HEK293T (cell line): ENCODE data around the gene EIPR1.

Experiments
- BHLHE40 ChIP-seq: fragments of 450-650 bp; IDR thresholded peaks from 2 replicates; pipeline ENCODE4 v1.6.1; 2016; ENCODE audit warnings: mild to moderate bottlenecking, moderate library complexity, borderline replicate concordance
- ELF4 ChIP-seq: fragments of 450-650 bp; IDR thresholded peaks from 2 replicates; pipeline ENCODE4 v1.6.1; 2017; ENCODE audit warnings: antibody characterized with exemption
- FOXA1 ChIP-seq: fragments of 450-650 bp; IDR thresholded peaks from 2 replicates; pipeline ENCODE4 v1.6.1; 2016; ENCODE audit warnings: mild to moderate bottlenecking
- FOXK2 ChIP-seq: fragments of 450-650 bp; IDR thresholded peaks from 2 replicates; pipeline ENCODE4 v1.6.1; 2016; ENCODE audit warnings: mild to moderate bottlenecking
- FOXM1 ChIP-seq: fragments of 450-650 bp; IDR thresholded peaks from 2 replicates; pipeline ENCODE4 v1.6.1; 2017; ENCODE audit warnings: mild to moderate bottlenecking, borderline replicate concordance
- HDGF ChIP-seq: fragments of 450-650 bp; IDR thresholded peaks from 2 replicates; pipeline ENCODE4 v1.6.1; 2017; ENCODE audit warnings: antibody characterized with exemption, borderline replicate concordance
- L3MBTL2 ChIP-seq: fragments of 450-650 bp; conservative IDR thresholded peaks from 2 replicates; pipeline ENCODE4 v1.6.1; 2016; ENCODE audit warnings: mild to moderate bottlenecking
- LEF1 ChIP-seq: fragments of 450-650 bp; IDR thresholded peaks from 2 replicates; pipeline ENCODE4 v1.6.1; 2017; ENCODE audit warnings: mild to moderate bottlenecking, borderline replicate concordance
- NFRKB ChIP-seq: fragments of 450-650 bp; IDR thresholded peaks from 2 replicates; pipeline ENCODE4 v1.6.1; 2016; ENCODE audit warnings: mild to moderate bottlenecking, moderate library complexity
- SP1 ChIP-seq: fragments of 450-650 bp; IDR thresholded peaks from 2 replicates; pipeline ENCODE4 v1.6.1; 2017
- SUZ12 ChIP-seq: fragments of 450-650 bp; IDR thresholded peaks from 2 replicates; pipeline ENCODE4 v1.6.1; 2016; ENCODE audit warnings: mild to moderate bottlenecking
- ZNF384 ChIP-seq: fragments of 450-650 bp; IDR thresholded peaks from 2 replicates; pipeline ENCODE4 v1.6.1; 2016
- TF ChIP-seq, protein P1 (sequence below): fragments of 450-650 bp; IDR thresholded peaks from 2 replicates; pipeline ENCODE4 v1.6.1; 2016

DNA sequence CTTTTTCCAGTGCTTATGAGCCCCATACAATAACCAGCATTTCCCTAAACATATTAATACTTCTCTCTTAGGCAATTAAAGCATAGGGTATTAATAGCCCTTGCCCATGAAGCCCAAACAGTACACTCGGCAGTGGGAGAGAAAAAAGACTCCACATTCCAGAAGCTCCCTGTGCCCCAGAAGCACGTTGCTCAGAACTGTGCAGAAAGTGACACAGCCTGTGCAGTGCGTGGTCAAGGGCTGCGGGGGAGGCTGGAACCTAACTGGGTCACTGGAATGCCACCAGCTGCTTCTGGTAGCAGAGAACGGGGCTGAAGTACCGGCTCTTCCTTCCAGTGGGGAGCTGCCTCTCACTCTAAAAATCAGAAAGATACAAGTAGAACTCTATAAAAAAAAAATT lies 32.7 kb downstream of the EIPR1 start:
- TF ChIP-seq SUZ12 = no peak
- no peak for TF ChIP-seq LEF1
- TF ChIP-seq, protein P1, sequence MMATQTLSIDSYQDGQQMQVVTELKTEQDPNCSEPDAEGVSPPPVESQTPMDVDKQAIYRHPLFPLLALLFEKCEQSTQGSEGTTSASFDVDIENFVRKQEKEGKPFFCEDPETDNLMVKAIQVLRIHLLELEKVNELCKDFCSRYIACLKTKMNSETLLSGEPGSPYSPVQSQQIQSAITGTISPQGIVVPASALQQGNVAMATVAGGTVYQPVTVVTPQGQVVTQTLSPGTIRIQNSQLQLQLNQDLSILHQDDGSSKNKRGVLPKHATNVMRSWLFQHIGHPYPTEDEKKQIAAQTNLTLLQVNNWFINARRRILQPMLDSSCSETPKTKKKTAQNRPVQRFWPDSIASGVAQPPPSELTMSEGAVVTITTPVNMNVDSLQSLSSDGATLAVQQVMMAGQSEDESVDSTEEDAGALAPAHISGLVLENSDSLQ = no peak
- no peak for TF ChIP-seq SP1
- TF ChIP-seq FOXA1 = no peak
- TF ChIP-seq FOXM1 = no peak
- TF ChIP-seq NFRKB = no peak
- no peak for TF ChIP-seq ELF4
- TF ChIP-seq FOXK2 = no peak
- no peak for TF ChIP-seq HDGF
- TF ChIP-seq BHLHE40 = no peak
- no peak for TF ChIP-seq L3MBTL2
- no peak for TF ChIP-seq ZNF384
